ENCODE data around the gene TPRA1. TPM values are rescaled to one million over a fixed set of nuclear protein-coding genes. Genes with fewer than 3 reads are reported as not detected.

Gene TPRA1
- total and polyA plus RNA-seq, 3 donors from 2014 or later, result 32.6 to 59.3 (median 55.7) TPM

DNA sequence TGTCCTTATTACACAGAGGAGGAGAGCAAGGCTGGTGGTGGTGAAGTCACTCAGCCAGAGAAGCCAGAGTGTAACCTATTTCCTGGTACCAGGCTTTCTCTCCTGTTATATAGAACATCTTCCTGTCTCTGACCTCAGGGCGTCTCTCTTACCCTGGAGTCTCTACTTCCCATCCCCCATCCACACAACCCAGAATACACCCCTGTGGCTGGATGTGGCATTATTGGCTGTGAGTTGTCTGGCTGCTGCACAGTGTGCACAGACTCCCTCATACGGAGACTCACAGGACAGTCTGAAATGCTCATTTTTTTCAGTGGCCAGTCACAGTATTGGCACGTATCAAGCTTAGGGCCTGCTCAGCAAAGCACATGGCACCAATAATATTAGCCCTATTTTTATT, 47.0 kb upstream of the TPRA1 start:
- DNase-seq, result no peak
- no peaks in the 10 kb centered on the region for H3K4me1 ChIP-seq
- H3K4me3 ChIP-seq, result no peak overlapping the region
- intact Hi-C loops (cut with DNase I; ENCODE audit: low total_unique reads), result no loop called here
- 68 to 78% methylated on average over 3 of the region's 3 CpGs for WGBS, 2 donors
- no peak overlapping the region for H3K27ac ChIP-seq
- H3K27me3 ChIP-seq, result no peaks in the 10 kb centered on the region
- H3K9me3 ChIP-seq, result no peaks in the 10 kb centered on the region
- TF ChIP-seq CTCF (IDR thresholded peaks at IDR 0.05), result no peak
- TF ChIP-seq POLR2A (IDR thresholded peaks at IDR 0.05), result no peak
- H3K36me3 ChIP-seq (ENCODE audit: low read depth, missing control alignments), result no peaks in the 10 kb centered on the region

DNA sequence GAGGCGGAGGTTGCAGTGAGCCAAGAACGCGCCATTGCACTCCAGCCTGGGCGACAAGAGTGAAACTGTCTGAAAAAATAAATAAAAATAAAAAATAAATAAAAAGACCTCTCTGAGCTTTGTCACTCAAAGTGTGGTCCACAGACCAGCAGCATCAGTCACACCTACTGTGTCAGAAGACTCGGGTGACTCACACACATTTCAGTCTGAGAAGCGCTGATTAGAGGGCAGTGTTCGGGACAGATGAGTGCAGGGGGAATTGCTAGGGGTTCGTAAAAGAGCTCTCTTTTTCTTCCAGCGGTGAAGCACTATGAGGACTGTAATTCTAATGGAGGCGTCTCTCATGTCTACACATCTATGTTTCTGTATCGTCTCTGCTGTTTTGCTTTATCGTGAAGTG, 44.1 kb upstream of the TPRA1 start:
- Histone ChIP-seq H3K27me3 (no peaks in the 10 kb centered on the region), H3K4me1 (peaks cover 5% of the 10 kb centered on the region), H3K4me3 (no peak overlapping the region), H3K36me3 (ENCODE audit: low read depth, missing control alignments) (no peaks in the 10 kb centered on the region), H3K9me3 (no peaks in the 10 kb centered on the region), H3K27ac (no peak overlapping the region)
- intact Hi-C loops (cut with DNase I; ENCODE audit: low total_unique reads), result no loop called here
- DNase-seq, result no peak
- TF ChIP-seq POLR2A (IDR thresholded peaks at IDR 0.05) (no peak), CTCF (IDR thresholded peaks at IDR 0.05) (no peak)
- 94 to 96% methylated on average over 12 of the region's 12 CpGs for WGBS, 2 donors

- TF ChIP-seq POLR2A (IDR thresholded peaks at IDR 0.05) (no peak), CTCF (IDR thresholded peaks at IDR 0.05) (no peak)
- Histone ChIP-seq H3K36me3 (ENCODE audit: low read depth, missing control alignments) (no peaks in the 10 kb centered on the region), H3K27ac (no peak overlapping the region), H3K9me3 (no peaks in the 10 kb centered on the region), H3K4me3 (no peak overlapping the region), H3K4me1 (peaks cover 7% of the 10 kb centered on the region), H3K27me3 (no peaks in the 10 kb centered on the region)
- intact Hi-C loops (cut with DNase I; ENCODE audit: low total_unique reads), result no loop called here
- no peak for DNase-seq
- 72 to 73% methylated on average over 7 to 8 of the region's 8 CpGs for WGBS, 2 donors
These were observed 41.7 kb upstream of the TPRA1 start for GRCh38 chr3:127632035-127632820.

DNA sequence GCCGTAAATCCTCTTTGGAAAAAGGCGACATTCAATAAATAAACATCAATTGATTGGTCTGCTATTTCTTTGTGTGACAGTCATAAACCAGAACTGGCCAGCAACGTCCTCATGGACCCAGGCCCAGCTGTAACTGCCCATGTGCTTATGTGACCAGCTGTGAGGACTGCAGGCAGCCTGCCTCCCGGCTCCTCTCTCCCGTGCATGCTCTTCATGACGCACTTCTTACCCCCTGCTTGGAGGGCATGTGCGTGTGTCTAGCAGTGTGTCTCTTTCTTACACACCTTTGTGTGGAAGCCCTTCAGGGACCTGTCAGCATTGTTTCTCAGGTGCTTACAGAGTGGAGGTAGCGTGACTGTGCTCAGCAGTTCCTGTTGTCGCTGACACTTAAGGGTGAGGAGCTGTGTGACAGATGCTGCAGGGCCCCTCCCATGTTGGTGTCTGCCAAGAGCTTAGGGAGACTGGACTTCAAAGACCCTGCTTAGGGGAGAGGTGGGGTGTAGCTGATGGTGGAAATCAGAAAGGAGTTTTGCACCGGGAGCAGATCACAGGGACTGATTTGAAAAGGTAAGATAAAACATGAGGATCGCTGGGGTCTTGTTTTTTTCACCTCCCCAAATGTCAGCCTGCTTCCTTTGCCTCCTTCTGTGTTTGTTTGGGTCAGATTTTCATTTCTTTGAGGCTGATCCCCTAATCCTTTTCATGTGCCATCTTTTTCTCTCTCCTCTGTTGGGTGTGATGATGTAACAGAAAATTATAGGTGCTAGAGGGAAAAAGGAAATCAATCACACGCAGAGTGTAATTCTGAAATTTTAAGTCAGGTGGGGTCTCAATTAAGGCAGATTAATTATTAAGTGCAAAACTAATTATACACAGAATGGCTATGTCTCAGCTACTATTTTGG, 40.5 kb upstream of the TPRA1 start:
- H3K27me3 ChIP-seq, result no peaks in the 10 kb centered on the region
- H3K36me3 ChIP-seq (ENCODE audit: low read depth, missing control alignments), result no peaks in the 10 kb centered on the region
- peaks cover 7% of the 10 kb centered on the region for H3K4me1 ChIP-seq
- TF ChIP-seq POLR2A (IDR thresholded peaks at IDR 0.05) (no peak), CTCF (IDR thresholded peaks at IDR 0.05) (no peak)
- intact Hi-C loops (cut with DNase I; ENCODE audit: low total_unique reads), result no loop called here
- 89 to 92% methylated on average over 12 of the region's 12 CpGs for WGBS, 2 donors
- no peak overlapping the region for H3K4me3 ChIP-seq
- H3K9me3 ChIP-seq, result no peaks in the 10 kb centered on the region
- H3K27ac ChIP-seq, result no peak overlapping the region
- DNase-seq, result no peak

All from testis (tissue), 3 donors.